ENCODE data around the gene ZNF652.

DNA sequence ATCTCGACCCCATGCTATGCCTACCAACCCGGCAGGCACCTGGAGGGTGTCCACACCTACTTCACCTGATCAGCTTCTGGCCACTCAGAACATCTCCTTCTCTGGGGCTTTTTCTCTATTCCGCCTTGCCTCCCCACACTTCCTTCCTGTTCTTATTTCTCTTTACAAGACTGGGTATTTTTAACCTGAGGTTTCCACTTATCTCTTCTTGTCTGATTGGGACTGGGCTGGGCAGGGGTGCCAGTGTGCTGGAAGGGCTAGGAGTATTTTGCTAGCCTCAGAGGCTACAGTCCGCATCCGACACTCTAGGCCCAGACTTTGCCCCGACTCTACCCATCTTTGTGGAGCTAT is 26.2 kb upstream of the ZNF652 start:
- TF ChIP-seq, protein P1, sequence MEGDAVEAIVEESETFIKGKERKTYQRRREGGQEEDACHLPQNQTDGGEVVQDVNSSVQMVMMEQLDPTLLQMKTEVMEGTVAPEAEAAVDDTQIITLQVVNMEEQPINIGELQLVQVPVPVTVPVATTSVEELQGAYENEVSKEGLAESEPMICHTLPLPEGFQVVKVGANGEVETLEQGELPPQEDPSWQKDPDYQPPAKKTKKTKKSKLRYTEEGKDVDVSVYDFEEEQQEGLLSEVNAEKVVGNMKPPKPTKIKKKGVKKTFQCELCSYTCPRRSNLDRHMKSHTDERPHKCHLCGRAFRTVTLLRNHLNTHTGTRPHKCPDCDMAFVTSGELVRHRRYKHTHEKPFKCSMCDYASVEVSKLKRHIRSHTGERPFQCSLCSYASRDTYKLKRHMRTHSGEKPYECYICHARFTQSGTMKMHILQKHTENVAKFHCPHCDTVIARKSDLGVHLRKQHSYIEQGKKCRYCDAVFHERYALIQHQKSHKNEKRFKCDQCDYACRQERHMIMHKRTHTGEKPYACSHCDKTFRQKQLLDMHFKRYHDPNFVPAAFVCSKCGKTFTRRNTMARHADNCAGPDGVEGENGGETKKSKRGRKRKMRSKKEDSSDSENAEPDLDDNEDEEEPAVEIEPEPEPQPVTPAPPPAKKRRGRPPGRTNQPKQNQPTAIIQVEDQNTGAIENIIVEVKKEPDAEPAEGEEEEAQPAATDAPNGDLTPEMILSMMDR (IDR thresholded peaks at IDR 0.05; ENCODE audit: low read length), result no peak
- TF ChIP-seq EZH2 (IDR thresholded peaks at IDR 0.05; ENCODE audit: borderline replicate concordance, low read length), result no peak

All from OCI-LY1 (cell line).